H9 (cell line): ENCODE results near the gene SESTD1. TPM values are rescaled to one million over a fixed set of nuclear protein-coding genes. Genes with fewer than 3 reads are reported as not detected.

Experiments used
- DNase-seq: peaks from one replicate; pipeline ENCODE4 v3.0.0-alpha.2; 2017
- H2AFZ ChIP-seq: one replicate; pipeline ENCODE4 v1.6.1; 2013; ENCODE audit warnings: mild to moderate bottlenecking, low read length, control low read depth, moderate library complexity
- H2AK5ac ChIP-seq: 2 replicates; pipeline ENCODE4 v1.6.1; 2013; ENCODE audit warnings: low read length, control low read depth, mixed read lengths; ENCODE audit not compliant: insufficient read length
- H2BK120ac ChIP-seq: one replicate; pipeline ENCODE4 v1.6.1; 2013; ENCODE audit warnings: low read depth, mild to moderate bottlenecking, low read length, control low read depth, inconsistent platforms; ENCODE audit not compliant: poor library complexity, severe bottlenecking
- H2BK12ac ChIP-seq: 2 replicates; pipeline ENCODE4 v1.6.1; 2013; ENCODE audit warnings: low read length, control low read depth, mixed read lengths, low read depth; ENCODE audit not compliant: insufficient read length
- H2BK15ac ChIP-seq: 2 replicates; pipeline ENCODE4 v1.6.1; 2013; ENCODE audit warnings: low read depth, low read length, control low read depth
- H2BK20ac ChIP-seq: one replicate; pipeline ENCODE4 v1.6.1; 2013; ENCODE audit warnings: low read depth, mild to moderate bottlenecking, low read length, control low read depth, inconsistent platforms; ENCODE audit not compliant: poor library complexity, severe bottlenecking
- H2BK5ac ChIP-seq: 2 replicates; pipeline ENCODE4 v1.6.1; 2013; ENCODE audit warnings: low read length, control low read depth, mixed read lengths; ENCODE audit not compliant: insufficient read length
- H3K14ac ChIP-seq: 2 replicates; pipeline ENCODE4 v1.6.1; 2013; ENCODE audit warnings: low read length, control low read depth; ENCODE audit not compliant: insufficient read depth
- H3K18ac ChIP-seq: 2 replicates; pipeline ENCODE4 v1.6.1; 2013; ENCODE audit warnings: low read depth, mild to moderate bottlenecking, mixed read lengths, low read length, control low read depth; ENCODE audit not compliant: insufficient read length
- H3K23ac ChIP-seq: 2 replicates; pipeline ENCODE4 v1.6.1; 2013; ENCODE audit warnings: low read length, control low read depth, mixed read lengths, low read depth; ENCODE audit not compliant: insufficient read length
- H3K23me2 ChIP-seq: 2 replicates; pipeline ENCODE4 v1.6.1; 2013; ENCODE audit warnings: low read depth, mild to moderate bottlenecking, mixed read lengths, low read length, control low read depth; ENCODE audit not compliant: insufficient read length, poor library complexity, severe bottlenecking
- H3K27ac ChIP-seq: 2 replicates; pipeline ENCODE4 v1.5.1; 2013; ENCODE audit warnings: low read length, control low read depth, mixed read lengths, low read depth; ENCODE audit not compliant: insufficient read length
- H3K27me3 ChIP-seq: 2 replicates; pipeline ENCODE4 v1.6.1; 2013; ENCODE audit warnings: low read length, control low read depth, inconsistent platforms; ENCODE audit not compliant: insufficient read depth
- H3K4ac ChIP-seq: 2 replicates; pipeline ENCODE4 v1.6.1; 2013; ENCODE audit warnings: low read depth, mild to moderate bottlenecking, control low read depth, inconsistent platforms, low read length, moderate library complexity
- H3K4me1 ChIP-seq: 2 replicates; pipeline ENCODE4 v1.6.1; 2013; ENCODE audit warnings: low read length, control low read depth, inconsistent platforms; ENCODE audit not compliant: insufficient read depth
- H3K4me2 ChIP-seq: 2 replicates; pipeline ENCODE4 v1.6.1; 2013; ENCODE audit warnings: low read length, control low read depth, mixed read lengths; ENCODE audit not compliant: insufficient read length, insufficient read depth
- H3K56ac ChIP-seq: 2 replicates; pipeline ENCODE4 v1.6.1; 2013; ENCODE audit warnings: low read depth, mild to moderate bottlenecking, mixed read lengths, low read length, control low read depth; ENCODE audit not compliant: insufficient read length
- H3K79me1 ChIP-seq: 2 replicates; pipeline ENCODE4 v1.6.1; 2013; ENCODE audit warnings: low read depth, mild to moderate bottlenecking, moderate library complexity, low read length, control low read depth, inconsistent platforms; ENCODE audit not compliant: insufficient read depth, poor library complexity, severe bottlenecking
- H3K79me2 ChIP-seq: 2 replicates; pipeline ENCODE4 v1.6.1; 2013; ENCODE audit warnings: low read length, control low read depth, inconsistent platforms; ENCODE audit not compliant: insufficient read depth
- H3K9ac ChIP-seq: 2 replicates; pipeline ENCODE4 v1.6.1; 2013; ENCODE audit warnings: low read length, control low read depth, mixed read lengths; ENCODE audit not compliant: insufficient read length; ENCODE audit errors: extremely low read depth
- H3K9me3 ChIP-seq: one replicate; pipeline ENCODE4 v1.6.1; 2013; ENCODE audit warnings: low read depth, low read length, inconsistent platforms; ENCODE audit not compliant: control insufficient read depth
- H3T11ph ChIP-seq: one replicate; pipeline ENCODE4 v1.6.1; 2013; ENCODE audit warnings: mild to moderate bottlenecking, low read length, control low read depth, inconsistent platforms
- H4K20me1 ChIP-seq: one replicate; pipeline ENCODE4 v1.6.1; 2013; ENCODE audit not compliant: control insufficient read depth, insufficient read length, insufficient read depth
- H4K5ac ChIP-seq: 2 replicates; pipeline ENCODE4 v1.6.1; 2013; ENCODE audit warnings: low read depth, mild to moderate bottlenecking, mixed read lengths, low read length, control low read depth; ENCODE audit not compliant: insufficient read length
- H4K8ac ChIP-seq: replicated peaks from 2 replicates; pipeline ENCODE4 v1.6.1; 2013; ENCODE audit warnings: low read length, control low read depth, mixed read lengths, low read depth; ENCODE audit not compliant: insufficient read length
- H4K91ac ChIP-seq: 2 replicates; pipeline ENCODE4 v1.6.1; 2013; ENCODE audit warnings: low read depth, mild to moderate bottlenecking, moderate library complexity, mixed read lengths, low read length, control low read depth; ENCODE audit not compliant: insufficient read length
- H3K27ac Mint-ChIP-seq, 3 experiments: 2 replicates in 2 of 3; 3 replicates in 1 of 3; pipeline ENCODE4 v1.8.0; 2020 to 2021; ENCODE audit warnings: mixed read lengths in 3 of 3, mild to moderate bottlenecking in 1 of 3, moderate library complexity in 1 of 3
- H3K27me3 Mint-ChIP-seq: 2 replicates; pipeline ENCODE4 v1.8.0; 2021; ENCODE audit warnings: low read depth, mild to moderate bottlenecking, moderate library complexity, mixed read lengths
- H3K36me3 Mint-ChIP-seq, 3 experiments: 2 replicates in 2 of 3; 3 replicates in 1 of 3; pipeline ENCODE4 v1.8.0; 2020 to 2021; ENCODE audit warnings: low read depth in 3 of 3, mixed read lengths in 3 of 3; ENCODE audit not compliant: insufficient read depth in 1 of 3
- H3K4me1 Mint-ChIP-seq, 2 experiments: 2 replicates each; pipeline ENCODE4 v1.8.0; 2020; ENCODE audit warnings: mixed read lengths in 2 of 2
- H3K4me3 Mint-ChIP-seq, 2 experiments: 2 replicates in 1 of 2; 3 replicates in 1 of 2; pipeline ENCODE4 v1.8.0; 2020 to 2021; ENCODE audit warnings: mild to moderate bottlenecking in 2 of 2, mixed read lengths in 2 of 2, moderate library complexity in 1 of 2
- H3K9me3 Mint-ChIP-seq, 2 experiments: 2 replicates in 1 of 2; 3 replicates in 1 of 2; pipeline ENCODE4 v1.8.0; 2020; ENCODE audit warnings: mild to moderate bottlenecking in 2 of 2, mixed read lengths in 2 of 2, moderate library complexity in 1 of 2
- WGBS: extraction: QIAGEN DNeasy Blood & Tissue Kit; methylation state at CpG from one replicate; pipeline ENCODE4 v1.1.7; 2013; ENCODE audit warnings: missing lambda C conversion rate, low lambda C conversion rate, mixed read lengths; ENCODE audit not compliant: insufficient read length; ENCODE audit errors: extremely low coverage; 5-methylcytosine and 5-hydroxymethylcytosine counted together
- total RNA-seq: library from RNA; stranded (reverse); gene quantifications from 2 replicates; pipeline ENCODE4 v1.2.1, GENCODE V29; 2021
- TF ChIP-seq, protein P1 (sequence below): fragments of 200-600 bp; sonication (generic); conservative IDR thresholded peaks from 3 replicates; pipeline ENCODE4 v1.8.0; 2021; ENCODE audit warnings: antibody characterized with exemption, mild to moderate bottlenecking

The SESTD1 gene
- total RNA-seq, 1 experiment from 2014 or later = 44.4 TPM

DNA sequence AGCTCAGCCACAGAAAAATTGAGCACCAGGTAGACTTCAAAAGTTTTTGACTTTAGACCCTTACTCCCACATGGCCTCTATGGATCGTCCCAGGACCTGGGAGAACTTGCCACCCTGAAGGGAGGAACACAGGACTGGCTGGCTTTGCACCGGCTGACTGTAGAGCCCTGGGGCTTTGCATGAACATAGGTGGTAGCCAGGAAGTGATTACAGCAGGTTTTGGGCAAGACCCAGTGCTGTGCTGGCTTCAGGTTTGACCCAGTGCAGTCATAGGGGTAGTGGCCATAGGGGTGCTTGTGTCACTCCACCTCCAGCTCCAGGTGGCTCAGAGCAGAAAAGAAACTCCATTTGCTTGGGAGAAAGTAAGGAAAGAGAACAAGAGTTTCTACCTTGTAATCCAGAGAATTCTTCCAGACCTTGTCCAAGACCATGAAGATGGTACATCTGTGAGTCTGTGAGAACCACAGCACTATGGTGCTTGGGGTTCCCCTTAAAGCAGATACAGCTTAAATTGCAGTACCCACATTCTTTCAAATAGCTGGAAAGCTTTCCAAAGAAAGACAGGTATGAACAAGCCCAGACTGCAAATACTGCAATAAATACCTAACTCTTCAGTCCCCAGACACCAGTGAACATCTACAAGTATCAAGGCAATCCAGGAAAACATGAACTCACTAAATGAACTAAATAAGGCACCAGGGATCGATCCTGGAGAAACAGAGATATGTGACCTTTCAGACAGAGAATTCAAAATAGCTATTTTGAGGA, 13.0 kb upstream of the SESTD1 start:
- Histone ChIP-seq H2BK5ac (no peak overlapping the region), H3T11ph (no peak overlapping the region), H4K5ac (no peak overlapping the region), H2BK15ac (no peak overlapping the region), H3K56ac (no peak overlapping the region), H3K9ac (no peak overlapping the region), H2BK20ac (no peak overlapping the region), H2BK12ac (no peak overlapping the region), H3K4ac (no peak overlapping the region), H4K20me1 (no peaks in the 10 kb centered on the region), H3K23ac (no peak overlapping the region), H3K27me3 (no peaks in the 10 kb centered on the region), H4K91ac (no peak overlapping the region), H3K9me3 (no peaks in the 10 kb centered on the region), H2AK5ac (no peak overlapping the region), H4K8ac (no peak overlapping the region), H3K4me2 (no peak overlapping the region), H3K18ac (no peak overlapping the region), H2BK120ac (no peak overlapping the region), H3K79me1 (no peaks in the 10 kb centered on the region), H2AFZ (no peak overlapping the region), H3K4me1 (no peaks in the 10 kb centered on the region), H3K27ac (no peak overlapping the region), H3K79me2 (no peaks in the 10 kb centered on the region), H3K14ac (no peak overlapping the region), H3K23me2 (no peaks in the 10 kb centered on the region)
- Mint-ChIP-seq H3K27ac (no peak overlapping the region; a peak in 1 of 7 replicates), H3K9me3 (no peaks in the 10 kb centered on the region), H3K27me3 (no peaks in the 10 kb centered on the region), H3K4me1 (peaks cover 7 to 9% of the 10 kb centered on the region in 2 experiments), H3K36me3 (no peaks in the 10 kb centered on the region), H3K4me3 (no peak overlapping the region)
- DNase-seq = no peak
- WGBS = no CpG with 5 or more reads among the region's 3 CpGs
- TF ChIP-seq, protein P1, sequence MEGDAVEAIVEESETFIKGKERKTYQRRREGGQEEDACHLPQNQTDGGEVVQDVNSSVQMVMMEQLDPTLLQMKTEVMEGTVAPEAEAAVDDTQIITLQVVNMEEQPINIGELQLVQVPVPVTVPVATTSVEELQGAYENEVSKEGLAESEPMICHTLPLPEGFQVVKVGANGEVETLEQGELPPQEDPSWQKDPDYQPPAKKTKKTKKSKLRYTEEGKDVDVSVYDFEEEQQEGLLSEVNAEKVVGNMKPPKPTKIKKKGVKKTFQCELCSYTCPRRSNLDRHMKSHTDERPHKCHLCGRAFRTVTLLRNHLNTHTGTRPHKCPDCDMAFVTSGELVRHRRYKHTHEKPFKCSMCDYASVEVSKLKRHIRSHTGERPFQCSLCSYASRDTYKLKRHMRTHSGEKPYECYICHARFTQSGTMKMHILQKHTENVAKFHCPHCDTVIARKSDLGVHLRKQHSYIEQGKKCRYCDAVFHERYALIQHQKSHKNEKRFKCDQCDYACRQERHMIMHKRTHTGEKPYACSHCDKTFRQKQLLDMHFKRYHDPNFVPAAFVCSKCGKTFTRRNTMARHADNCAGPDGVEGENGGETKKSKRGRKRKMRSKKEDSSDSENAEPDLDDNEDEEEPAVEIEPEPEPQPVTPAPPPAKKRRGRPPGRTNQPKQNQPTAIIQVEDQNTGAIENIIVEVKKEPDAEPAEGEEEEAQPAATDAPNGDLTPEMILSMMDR = no peak
